HG03103 (cell line): ENCODE results near the gene DAPK2.
"Not testable (repeated sequence)": the region's sequence is repeated elsewhere in the genome, so short reads cannot be mapped to it uniquely, and the experiment has no call there.

Experiments used
- ATAC-seq: cut with Tn5 transposase; IDR thresholded peaks from one replicate; pipeline ENCODE4 v1.9.1; 2021; ENCODE audit warnings: low read depth; ENCODE audit not compliant: unreplicated experiment

DAPK2 gene

DNA sequence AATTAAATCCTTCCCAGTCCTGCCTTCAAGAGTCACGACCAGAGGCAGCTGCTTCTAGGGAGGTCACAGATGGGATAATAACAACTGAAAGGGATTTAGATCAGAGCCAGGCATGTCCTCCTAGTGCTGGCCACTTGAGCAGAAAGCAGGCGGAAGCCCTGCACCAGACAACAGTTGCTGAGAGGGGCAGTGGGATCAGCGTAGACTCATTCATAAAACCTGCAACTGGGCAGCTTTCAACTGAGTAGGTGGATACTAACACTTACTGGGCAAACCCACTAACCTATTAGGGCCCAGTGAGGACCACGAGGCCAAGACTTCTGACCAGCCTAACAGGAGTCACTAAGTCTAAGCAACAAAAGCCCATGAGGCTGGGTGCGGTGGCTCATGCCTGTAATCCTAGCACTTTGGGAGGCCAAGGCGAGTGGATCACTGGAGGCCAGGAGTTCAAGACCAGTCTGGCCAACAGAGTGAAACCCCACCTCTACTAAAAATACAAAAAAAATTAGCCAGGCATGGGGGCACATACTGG lies 67.0 kb downstream of the DAPK2 start:
- ATAC-seq = no peak

DNA sequence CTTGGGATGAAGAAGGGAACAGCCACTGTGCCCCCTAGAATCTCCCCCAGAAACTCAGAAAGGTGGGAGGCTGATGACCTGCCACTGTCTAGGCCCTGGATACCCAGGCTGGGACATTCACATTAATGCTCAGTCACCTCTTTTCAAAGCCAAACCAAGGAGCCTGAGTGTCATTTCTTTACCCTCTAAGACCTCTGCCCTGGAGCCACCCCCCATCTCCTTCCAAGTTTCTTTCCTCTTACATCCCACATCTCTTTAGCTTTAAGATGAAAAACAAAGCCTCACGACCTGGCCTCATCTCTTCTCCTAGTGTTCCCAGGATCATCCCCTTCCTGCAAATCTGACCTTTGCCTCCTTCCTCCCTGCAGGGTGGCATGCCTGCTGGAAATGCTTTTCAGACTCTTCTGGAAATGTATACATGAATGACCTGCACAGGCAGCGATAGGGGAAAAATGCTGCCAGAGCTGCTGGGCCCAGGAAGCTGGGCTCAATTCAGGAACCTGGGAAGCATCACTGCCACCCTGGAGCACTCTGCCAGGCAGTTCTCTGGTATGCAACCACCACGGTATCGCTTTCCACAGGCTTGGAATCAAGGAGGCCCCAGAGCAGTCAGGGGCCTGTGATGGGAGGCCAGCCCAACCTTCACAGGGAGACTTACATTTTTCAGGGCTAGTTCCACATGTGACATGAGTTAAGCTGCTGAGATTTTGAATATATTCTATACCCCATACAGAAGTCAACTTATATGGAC lies 67.6 kb downstream of the DAPK2 start:
- ATAC-seq = no peak

DNA sequence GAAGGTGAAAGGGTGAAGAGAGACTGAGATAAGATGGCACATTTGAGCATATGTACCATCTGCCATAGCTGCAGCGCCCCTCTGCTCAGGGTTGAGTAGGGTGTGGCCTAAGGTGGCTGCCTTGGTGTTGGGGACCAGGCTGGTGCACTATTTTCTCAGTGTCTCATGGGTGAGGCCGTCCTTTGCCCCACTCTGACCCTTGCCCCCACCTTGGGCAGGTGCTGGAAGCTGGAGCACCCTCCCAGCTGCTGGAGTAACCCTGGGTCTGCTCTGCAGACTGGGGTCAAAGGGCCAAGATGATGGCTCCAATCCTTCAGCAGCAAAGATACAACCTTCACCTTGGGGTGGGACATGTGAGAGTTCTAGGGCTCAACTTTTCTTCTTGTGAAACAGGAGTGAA lies 69.2 kb downstream of the DAPK2 start:
- no peak for ATAC-seq

DNA sequence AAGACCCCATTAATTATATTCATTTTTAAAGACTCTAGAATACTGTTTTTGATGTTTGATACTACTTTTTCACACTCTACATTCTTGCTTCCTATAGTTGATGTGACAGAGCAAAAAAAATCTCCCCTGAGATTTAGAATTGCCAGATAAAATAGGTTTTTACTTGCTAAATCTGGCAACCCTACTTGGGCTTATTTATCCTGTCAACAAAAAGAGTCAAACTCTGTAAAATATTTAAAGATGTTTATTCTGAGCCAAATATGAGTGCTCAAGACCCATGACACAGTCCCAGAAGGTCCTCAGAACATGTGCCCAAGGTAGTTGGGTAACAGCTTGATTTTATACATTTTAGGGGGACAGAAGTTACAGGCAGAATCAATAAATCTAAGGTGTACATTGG lies 72.3 kb downstream of the DAPK2 start:
- no peak for ATAC-seq

DNA sequence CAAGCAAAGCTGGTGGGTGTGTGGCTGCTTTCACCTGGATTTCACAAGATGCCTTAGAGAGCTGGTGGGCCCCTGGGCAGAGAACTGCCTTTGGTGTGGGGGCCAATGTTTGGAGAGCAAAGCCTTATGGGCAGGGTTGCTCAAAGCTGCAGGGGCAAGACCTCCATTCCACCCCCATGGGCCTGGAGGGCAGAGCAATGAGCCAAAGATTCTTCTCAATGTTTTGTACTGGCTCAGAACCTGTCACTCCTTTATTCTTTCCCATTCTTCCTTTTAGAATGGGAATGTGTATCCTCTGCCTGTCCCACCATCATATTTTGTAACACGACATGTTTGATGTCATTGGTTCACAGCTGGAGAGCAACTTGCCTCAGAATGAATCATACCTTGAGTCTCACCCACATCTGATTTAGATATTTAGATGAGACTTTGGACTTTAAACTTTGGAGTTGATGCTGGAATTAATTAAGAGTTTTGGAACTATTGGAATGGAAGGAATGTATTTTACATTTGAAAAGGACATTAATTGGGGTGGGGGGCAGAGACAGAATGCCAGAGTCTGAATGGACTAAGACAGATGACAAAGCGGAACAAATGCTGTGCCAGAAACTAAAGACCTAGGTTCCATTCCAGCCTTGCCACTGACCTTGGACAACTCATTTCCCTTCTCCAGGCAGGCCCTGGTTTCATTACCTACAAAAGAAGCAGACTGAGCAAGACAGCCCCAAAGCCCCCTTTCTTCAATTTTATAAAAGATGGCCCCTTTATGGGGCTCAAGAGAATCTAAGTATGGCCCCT lies 72.9 kb downstream of the DAPK2 start:
- ATAC-seq = no peak

DNA sequence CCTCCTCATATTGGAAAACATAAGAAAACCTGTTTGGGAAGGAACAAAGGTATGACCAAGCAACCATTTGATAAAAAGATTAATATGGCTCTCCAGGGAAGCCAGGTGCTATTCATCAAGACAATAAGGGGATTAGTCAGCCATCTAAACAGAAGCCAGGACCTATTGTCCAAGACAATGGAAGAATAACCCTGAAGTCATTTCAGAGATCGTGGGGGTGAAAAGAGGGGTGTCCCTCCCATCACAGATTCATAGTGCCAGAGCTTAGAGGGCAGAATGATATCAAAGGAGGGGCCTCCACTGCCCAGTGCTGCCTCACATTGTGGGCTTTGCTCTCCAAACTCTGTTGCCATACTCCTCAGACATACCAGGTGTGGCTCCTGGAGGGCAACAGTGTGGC lies 73.5 kb downstream of the DAPK2 start:
- ATAC-seq = no peak

DNA sequence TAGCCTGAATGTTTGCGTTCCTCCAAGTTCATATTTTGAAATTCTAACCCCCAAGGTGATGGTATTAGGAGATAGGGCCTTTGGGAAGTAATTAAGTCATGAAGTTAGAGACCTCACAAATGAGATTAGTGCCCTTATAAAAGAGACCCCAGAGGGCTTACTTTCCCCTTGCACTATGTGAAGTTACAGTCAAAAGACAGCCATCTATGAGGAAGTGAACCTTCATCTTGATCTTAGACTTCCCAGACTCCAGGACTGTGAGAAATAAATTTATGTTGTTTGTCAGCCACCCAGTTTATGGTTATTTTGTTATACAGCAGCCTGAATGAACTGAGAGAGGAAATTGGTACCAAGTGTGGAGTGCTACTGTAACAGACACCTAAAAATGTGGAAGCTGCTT lies 74.4 kb downstream of the DAPK2 start:
- no peak for ATAC-seq

DNA sequence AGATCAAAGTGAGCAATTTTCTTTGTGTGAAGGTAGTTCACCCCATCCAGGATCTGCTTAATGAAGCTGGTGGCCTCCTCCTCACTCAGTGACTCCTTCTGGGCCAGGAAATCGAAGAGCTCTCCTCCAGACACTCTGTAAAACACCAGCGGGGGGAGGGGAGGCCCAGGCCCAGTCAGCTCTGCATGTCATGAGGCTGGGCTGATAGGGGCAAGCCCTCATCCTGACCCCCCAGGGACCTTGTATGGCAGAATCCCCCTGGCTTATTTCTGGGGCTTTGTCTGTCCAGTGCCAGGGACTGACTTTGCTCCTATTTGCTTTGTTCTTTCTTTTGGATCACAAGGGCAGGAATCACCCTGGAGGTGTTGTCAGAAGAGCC lies 74.9 kb downstream of the DAPK2 start:
- peak; percentile 16 for ATAC-seq

DNA sequence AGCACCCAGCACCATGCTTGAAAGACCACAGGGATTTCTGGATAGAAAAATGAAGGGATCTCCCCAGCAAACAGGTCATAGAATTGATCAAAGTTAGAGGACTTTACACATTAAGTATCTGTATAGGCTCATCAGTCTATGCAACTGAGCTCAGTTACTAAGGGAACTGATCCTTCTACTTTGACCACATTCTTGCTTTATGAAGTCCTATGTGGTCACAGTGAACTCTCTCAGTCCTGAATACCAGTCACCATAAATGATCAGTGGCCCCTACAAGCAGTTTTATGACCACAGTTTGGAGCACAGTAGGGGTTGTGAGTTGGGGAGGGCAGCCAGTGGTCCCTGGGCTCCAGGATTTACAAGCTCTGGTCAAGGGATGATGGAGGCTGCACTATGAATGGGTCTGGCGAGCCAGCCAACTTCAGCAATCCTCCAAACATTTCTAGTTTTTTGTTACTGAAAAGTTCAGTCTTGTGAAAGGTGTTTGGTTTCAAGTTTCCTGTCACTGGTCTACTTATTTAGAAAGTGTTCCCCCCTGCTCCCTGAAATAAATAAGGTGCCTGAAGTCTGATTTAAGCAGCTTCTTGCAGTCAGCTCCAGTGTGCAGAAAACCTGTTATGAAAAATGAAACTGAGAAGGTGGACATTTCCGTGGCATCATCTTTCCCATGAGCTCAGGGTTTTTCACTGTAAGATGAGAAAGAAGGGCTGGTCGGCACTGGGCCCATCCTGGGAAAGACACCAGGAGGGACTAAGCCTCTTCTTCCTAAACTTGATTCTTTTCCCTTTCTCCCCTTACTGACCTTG lies 75.5 kb downstream of the DAPK2 start:
- ATAC-seq = peak; percentile 84

DNA sequence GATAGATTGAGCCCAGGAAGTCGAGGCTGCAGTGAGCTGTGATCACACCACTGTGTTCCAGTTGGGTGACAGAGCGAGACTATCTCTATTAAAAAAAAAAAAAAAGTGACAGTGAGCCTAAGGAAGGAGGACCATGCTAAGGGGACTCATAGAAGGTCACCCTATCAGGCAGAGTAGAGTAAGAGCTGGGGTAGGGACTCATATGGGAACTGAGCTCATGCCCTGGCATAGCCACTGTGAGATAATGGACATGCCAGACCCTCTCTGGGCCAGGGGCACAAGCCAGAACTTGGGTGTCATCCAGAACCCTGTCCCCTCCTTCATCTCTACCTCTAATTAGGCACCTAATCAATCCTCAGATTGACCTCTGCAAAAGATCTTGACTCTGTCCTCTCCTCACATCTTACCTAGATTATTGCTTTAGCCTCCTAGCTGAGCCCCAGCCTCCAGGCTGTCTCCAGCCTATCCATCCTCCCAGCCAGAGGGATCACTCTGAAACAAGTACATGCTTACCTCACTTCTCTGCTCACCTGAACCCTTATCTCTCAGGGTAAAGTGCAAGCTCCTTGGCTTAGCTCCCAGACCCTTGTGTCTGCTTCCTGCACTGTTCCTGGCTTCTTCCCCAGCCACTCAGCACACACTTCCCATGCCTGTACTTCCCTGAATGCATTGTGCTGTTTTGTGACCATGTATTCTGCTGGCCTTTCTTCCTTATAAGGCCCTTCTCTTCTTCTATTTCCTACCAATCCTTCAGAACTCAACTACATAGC lies 76.4 kb downstream of the DAPK2 start:
- ATAC-seq = no peak

DNA sequence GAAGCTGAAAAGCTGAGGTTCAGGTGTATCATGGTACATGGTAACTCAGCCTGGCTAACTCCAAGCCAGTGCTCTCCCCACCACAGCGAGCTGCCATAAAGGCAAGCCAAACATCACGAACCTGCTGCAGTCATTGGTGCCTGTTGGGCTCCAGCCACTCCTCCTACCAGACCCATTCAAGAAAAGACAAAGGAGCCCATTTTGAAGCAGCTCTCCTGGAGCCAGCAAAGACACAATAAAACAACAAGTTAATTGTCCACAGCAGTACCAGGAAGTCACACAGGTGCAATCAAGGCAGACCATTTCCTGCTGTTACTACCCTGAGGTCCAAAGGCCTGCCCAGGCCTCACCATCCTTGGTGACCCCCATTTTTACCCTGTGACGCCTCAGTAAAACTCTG lies 77.6 kb downstream of the DAPK2 start:
- no peak for ATAC-seq

DNA sequence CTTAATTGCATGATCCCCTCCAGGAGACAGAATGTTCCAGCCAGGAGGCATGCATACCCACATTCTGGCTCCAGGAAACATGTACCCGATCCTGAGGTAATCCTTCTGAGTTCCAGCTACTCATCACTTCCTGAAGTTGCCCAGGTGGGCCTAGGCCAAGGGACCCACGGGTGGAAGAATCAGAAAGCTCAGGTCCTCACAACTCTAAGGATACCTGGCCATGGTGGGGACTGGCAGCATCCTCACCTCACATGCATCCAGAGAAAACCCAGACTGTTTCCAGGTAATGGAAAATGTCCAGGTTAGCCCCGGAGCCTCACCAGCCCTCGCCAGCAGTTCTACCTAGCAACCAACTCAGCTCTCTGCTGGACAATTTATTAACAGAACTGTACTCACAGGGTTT lies 78.2 kb downstream of the DAPK2 start:
- no peak for ATAC-seq

DNA sequence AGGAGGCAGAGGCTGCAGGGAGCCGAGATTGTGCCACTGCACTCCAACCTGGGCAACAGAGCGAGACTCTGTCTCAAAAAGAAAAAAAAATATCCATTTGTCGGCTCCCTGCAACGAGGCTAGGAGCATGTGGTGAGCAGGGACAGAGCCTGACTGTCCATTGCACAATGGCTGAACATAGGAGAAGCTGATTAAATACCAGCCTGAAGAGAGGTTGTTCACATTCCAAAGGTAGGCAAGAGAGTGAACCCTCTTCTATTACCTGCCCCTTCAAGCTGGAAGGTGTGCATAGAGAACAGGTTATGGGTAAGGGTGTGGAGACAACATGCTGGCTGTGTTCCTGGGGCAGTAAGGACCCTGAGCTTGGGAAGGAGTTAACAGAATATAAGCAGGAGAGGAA lies 78.7 kb downstream of the DAPK2 start:
- no peak for ATAC-seq

DNA sequence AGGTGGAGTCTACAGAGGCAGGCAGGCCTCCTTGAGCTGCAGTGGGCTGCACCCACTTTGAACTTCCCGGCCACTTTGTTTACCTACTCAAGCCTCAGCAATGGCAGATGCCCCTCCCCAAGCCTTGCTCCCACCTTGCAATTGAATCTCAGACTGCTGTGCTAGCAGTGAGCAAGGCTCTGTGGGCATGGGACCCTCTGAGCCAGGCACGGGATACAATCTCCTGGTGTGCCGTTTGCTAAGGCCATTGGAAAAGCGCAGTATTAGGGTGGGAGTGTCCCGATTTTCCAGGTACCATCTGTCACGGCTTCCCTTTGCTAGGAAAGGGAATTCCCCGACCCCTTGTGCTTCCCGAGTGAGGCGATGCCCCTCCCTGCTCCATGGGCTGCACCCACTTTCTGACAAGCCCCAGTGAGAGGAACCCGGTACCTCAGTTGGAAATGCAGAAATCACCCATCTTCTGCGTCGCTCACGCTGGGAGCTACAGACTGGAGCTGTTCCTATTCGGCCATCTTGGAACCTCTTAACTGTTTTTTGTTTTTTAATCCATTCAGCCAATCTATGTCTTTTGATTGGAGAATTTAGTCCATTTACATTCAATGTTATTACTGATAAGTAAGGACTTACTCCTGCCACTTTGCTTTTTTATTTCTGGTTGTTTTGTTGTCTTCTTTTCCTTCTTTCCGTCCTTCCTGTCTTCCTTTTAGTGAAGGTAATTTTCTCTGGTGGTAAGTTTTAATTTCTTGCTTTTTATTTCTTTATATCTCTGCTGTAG lies 83.2 kb downstream of the DAPK2 start:
- ATAC-seq = not testable (repeated sequence)

DNA sequence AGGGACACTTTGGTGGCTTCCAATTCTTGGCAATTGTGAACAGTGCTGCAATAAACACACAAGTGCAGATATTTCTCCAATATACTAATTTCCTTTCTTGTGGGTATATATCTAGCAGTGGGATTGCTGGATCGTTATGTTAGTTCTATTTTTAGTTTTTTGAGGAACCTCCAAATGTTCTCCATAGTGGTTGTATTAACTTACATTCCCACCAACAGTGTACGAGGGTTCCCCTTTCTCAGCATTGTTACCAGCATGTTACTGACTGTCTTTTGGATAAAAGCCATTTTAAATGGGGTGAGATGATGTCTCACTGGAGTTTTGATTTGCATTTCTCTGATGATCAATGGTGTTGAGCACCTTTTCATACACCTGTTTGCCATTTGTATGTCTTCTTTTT lies 92.8 kb downstream of the DAPK2 start:
- no peak for ATAC-seq

DNA sequence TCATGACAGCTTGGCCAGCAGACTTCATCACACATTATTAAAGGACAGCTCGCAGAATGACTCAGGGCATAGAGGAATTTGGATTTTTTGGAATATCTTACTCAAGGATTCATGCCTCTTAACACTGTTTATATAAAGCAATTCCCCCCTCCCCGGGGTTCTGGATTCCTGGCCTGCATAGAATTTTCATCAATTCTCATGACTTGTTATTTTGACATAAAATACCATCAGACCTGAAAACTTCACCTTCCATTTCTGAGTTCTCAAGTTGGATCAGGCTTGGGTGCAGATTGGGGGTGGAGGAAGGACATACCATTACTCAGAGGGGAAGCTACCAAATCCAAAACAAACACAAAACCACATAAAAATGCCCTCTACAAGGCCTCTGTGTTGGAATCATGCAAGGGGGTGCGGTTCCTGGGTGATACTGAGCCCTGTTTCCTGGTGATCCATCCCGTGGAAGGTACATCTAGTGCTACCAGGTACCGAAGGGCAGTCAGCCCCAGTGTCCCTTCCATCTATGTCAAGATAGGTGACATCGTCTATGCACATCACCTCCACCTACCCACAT lies 95.3 kb downstream of the DAPK2 start:
- no peak for ATAC-seq

DNA sequence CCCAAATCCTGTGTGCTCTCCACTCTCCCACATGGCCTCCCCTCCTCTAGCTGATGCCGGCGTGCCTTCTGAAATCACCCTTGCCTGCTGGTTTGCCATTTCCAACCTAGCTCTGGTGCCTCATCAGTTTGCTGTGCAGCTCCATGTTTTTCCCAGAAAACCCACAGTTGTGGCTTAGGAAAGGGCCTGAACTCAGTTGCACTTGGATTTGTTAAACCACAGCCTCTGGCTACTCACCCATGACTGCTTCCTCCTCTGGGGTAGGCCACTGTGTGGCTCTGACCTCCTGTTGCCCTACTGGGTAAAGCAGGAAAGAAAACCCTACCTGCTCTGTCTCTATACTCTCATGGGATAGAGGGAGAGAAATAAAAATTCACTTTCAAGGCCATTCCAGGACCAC lies 97.3 kb downstream of the DAPK2 start:
- no peak for ATAC-seq

DNA sequence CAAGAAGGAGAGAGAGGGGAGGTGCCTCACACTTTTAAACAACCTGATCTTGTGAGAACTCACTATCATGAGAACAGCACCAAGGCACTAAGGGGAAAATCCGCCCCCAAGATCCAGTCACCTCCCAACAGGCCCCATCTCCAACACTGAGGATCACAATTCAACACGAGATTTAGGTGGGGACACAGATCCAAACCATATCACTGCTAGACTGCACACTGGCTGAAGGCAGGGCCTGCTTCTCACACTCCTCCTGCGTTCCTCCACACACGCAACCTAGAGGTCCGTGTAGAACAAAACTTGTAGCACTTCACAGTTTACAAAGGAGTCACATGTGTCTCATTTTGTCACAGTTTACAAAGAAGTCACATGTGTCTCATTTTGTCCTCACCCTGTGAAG lies 97.8 kb downstream of the DAPK2 start:
- no peak for ATAC-seq

DNA sequence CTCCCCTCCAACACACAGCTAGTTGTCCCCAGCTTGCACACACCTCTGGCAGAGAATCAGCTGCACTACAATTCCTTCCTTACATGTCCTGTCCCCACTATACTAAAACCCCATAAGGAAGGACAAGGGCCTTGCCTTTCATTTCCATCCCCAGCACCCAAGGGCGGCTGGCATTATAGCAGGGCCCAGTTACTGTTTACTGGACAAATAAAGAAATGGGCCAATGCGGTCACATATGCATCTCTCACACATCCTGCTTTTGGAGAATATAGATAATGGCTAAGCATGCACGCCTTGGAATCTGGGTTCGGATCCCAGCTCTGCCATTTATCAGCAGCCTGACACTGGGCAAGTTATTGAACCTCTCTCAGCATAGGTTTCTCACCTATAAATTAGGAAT lies 99.1 kb downstream of the DAPK2 start:
- no peak for ATAC-seq
